GM23338 (cell line): ENCODE data around the gene CCDC69. TPM values are rescaled to one million over a fixed set of nuclear protein-coding genes. Genes with fewer than 3 reads are reported as not detected.

Source experiments
- ATAC-seq: fragments of 200-7000 bp; cut with Tn5 transposase; 3 replicates; pipeline ENCODE4 v1.9.1; 2020
- DNase-seq: peaks from one replicate; pipeline ENCODE4 v3.0.0-alpha.2; 2015; ENCODE audit warnings: low spot score
- H2AFZ ChIP-seq: fragments of 200-600 bp; sonication (generic); 2 replicates; pipeline ENCODE4 v1.8.0; 2016; ENCODE audit warnings: antibody characterized with exemption, mild to moderate bottlenecking, moderate library complexity
- H3F3A ChIP-seq: fragments of 200-600 bp; sonication (generic); replicated peaks from 2 replicates; pipeline ENCODE4 v1.8.0; 2017; ENCODE audit warnings: antibody characterized with exemption, mixed run types, low read depth
- H3K27ac ChIP-seq: fragments of 200-600 bp; sonication (generic); 2 replicates; pipeline ENCODE4 v1.6.1; 2016; ENCODE audit warnings: low read depth
- H3K27me3 ChIP-seq: fragments of 200-600 bp; sonication (generic); 2 replicates; pipeline ENCODE4 v1.8.0; 2016; ENCODE audit warnings: mild to moderate bottlenecking, mixed run types, moderate library complexity; ENCODE audit not compliant: insufficient read depth
- H3K36me3 ChIP-seq: fragments of 200-600 bp; sonication (generic); 2 replicates; pipeline ENCODE4 v1.8.0; 2016; ENCODE audit warnings: mild to moderate bottlenecking; ENCODE audit not compliant: insufficient read depth
- H3K4me1 ChIP-seq: fragments of 200-600 bp; sonication (generic); 2 replicates; pipeline ENCODE4 v1.8.0; 2016; ENCODE audit warnings: mild to moderate bottlenecking, moderate library complexity; ENCODE audit not compliant: insufficient read depth
- H3K4me2 ChIP-seq: fragments of 200-600 bp; sonication (generic); 2 replicates; pipeline ENCODE4 v1.7.1; 2017; ENCODE audit warnings: mixed run types
- H3K4me3 ChIP-seq: fragments of 200-600 bp; sonication (generic); 2 replicates; pipeline ENCODE4 v1.6.1; 2016; ENCODE audit warnings: mixed run types
- H3K79me2 ChIP-seq: fragments of 200-600 bp; sonication (generic); replicated peaks from 2 replicates; pipeline ENCODE4 v1.8.0; 2017; ENCODE audit warnings: mild to moderate bottlenecking; ENCODE audit not compliant: insufficient read depth
- H3K9me2 ChIP-seq: fragments of 200-600 bp; sonication (generic); 2 replicates; pipeline ENCODE4 v1.8.0; 2017; ENCODE audit not compliant: insufficient read depth
- H4K20me1 ChIP-seq: fragments of 200-600 bp; sonication (generic); replicated peaks from 2 replicates; pipeline ENCODE4 v1.8.0; 2017; ENCODE audit warnings: mild to moderate bottlenecking; ENCODE audit not compliant: insufficient read depth
- H3K27ac Mint-ChIP-seq: 2 replicates; pipeline ENCODE4 v1.8.0; 2020; ENCODE audit warnings: inconsistent platforms, mild to moderate bottlenecking, moderate library complexity, mixed read lengths
- H3K27me3 Mint-ChIP-seq: 3 replicates; pipeline ENCODE4 v1.8.0; 2022; ENCODE audit warnings: low read depth, mild to moderate bottlenecking, moderate library complexity, mixed read lengths, inconsistent platforms; ENCODE audit not compliant: insufficient read depth, poor library complexity
- H3K36me3 Mint-ChIP-seq: 3 replicates; pipeline ENCODE4 v1.8.0; 2021; ENCODE audit warnings: low read depth, mild to moderate bottlenecking, inconsistent platforms, moderate library complexity, mixed read lengths
- H3K4me1 Mint-ChIP-seq: 3 replicates; pipeline ENCODE4 v1.8.0; 2020; ENCODE audit warnings: mild to moderate bottlenecking, inconsistent platforms, mixed read lengths
- H3K4me3 Mint-ChIP-seq: 3 replicates; pipeline ENCODE4 v1.8.0; 2021; ENCODE audit warnings: moderate library complexity, mild to moderate bottlenecking, inconsistent platforms, mixed read lengths
- H3K9me3 Mint-ChIP-seq: 3 replicates; pipeline ENCODE4 v1.8.0; 2020; ENCODE audit warnings: moderate library complexity, mild to moderate bottlenecking, inconsistent platforms, mixed read lengths
- CREB1 ChIP-seq: fragments of 250-450 bp; sonication (Bioruptor Pico); IDR thresholded peaks from 2 replicates; pipeline ENCODE4 v1.5.0; 2020; ENCODE audit warnings: low read depth, mild to moderate bottlenecking, moderate library complexity
- CTCF ChIP-seq, 2 experiments: fragments of 200-600 bp in 1 of 2; sonication (generic) in 1 of 2; conservative IDR thresholded peaks; 2 replicates each; pipeline versions ENCODE4 v1.5.1 to v1.6.1; 2016 to 2017; ENCODE audit warnings: antibody characterized with exemption in 2 of 2, low read depth in 2 of 2, mild to moderate bottlenecking in 2 of 2, moderate library complexity in 1 of 2
- ETS1 ChIP-seq: IDR thresholded peaks from 2 replicates; pipeline ENCODE4 v1.6.1; 2016; ENCODE audit warnings: antibody characterized with exemption
- EZH2 ChIP-seq: fragments of 200-600 bp; sonication (generic); IDR thresholded peaks from one replicate; pipeline ENCODE4 v1.8.0; 2017; ENCODE audit warnings: antibody characterized with exemption, mild to moderate bottlenecking, low read depth; ENCODE audit not compliant: unreplicated experiment
- EZH2phosphoT487 ChIP-seq: fragments of 200-600 bp; sonication (generic); IDR thresholded peaks from one replicate; pipeline ENCODE4 v1.8.1; 2018; ENCODE audit warnings: antibody characterized with exemption; ENCODE audit not compliant: unreplicated experiment
- JUNB ChIP-seq: IDR thresholded peaks from one replicate; pipeline ENCODE4 v1.6.1; 2016; ENCODE audit warnings: antibody characterized with exemption; ENCODE audit not compliant: unreplicated experiment
- NANOG ChIP-seq: IDR thresholded peaks from 2 replicates; pipeline ENCODE4 v1.6.1; 2016; ENCODE audit warnings: antibody characterized with exemption, borderline replicate concordance
- POLR2AphosphoS5 ChIP-seq: IDR thresholded peaks from 2 replicates; pipeline ENCODE4 v1.6.1; 2016; ENCODE audit warnings: antibody characterized with exemption, low read depth
- REST ChIP-seq: IDR thresholded peaks from one replicate; pipeline ENCODE4 v1.6.1; 2018; ENCODE audit warnings: antibody characterized with exemption; ENCODE audit not compliant: unreplicated experiment
- STAT1 ChIP-seq: IDR thresholded peaks from one replicate; pipeline ENCODE4 v1.6.1; 2016; ENCODE audit warnings: antibody characterized with exemption; ENCODE audit not compliant: unreplicated experiment
- ZNF114 ChIP-seq: fragments of 250-450 bp; sonication (Bioruptor Pico); IDR thresholded peaks from 2 replicates; pipeline ENCODE4 v1.5.0; 2020; ENCODE audit warnings: mild to moderate bottlenecking, moderate library complexity
- ZNF331 ChIP-seq: fragments of 250-450 bp; sonication (Bioruptor Pico); IDR thresholded peaks from 2 replicates; pipeline ENCODE4 v1.5.0; 2020; ENCODE audit warnings: low read depth, mild to moderate bottlenecking, moderate library complexity
- ZNF462 ChIP-seq: fragments of 250-450 bp; sonication (Bioruptor Pico); IDR thresholded peaks from 2 replicates; pipeline ENCODE4 v1.5.0; 2020; ENCODE audit warnings: mild to moderate bottlenecking, moderate library complexity
- polyA plus RNA-seq: library from polyadenylated mRNA; unstranded; fragments of >200 nt; fragmentation: Nextera tagmentation; extraction: Ambion mirVana; gene quantifications from 2 replicates; pipeline ENCODE4 v1.2.1, GENCODE V29; 2016
- total RNA-seq: library from RNA; depleted of rRNA; stranded (reverse); fragments of >200 nt; shearing (Covaris generic); gene quantifications from 2 replicates; pipeline ENCODE4 v1.2.3, GENCODE V29; 2014

The CCDC69 gene
- total and polyA plus RNA-seq, 2 experiments from 2014 or later = 2.7 to 5.3 TPM

- Histone ChIP-seq H3K9me2 (no peaks in the 10 kb centered on the region), H3K36me3 (no peaks in the 10 kb centered on the region), H3K4me1 (no peaks in the 10 kb centered on the region), H4K20me1 (no peaks in the 10 kb centered on the region), H3F3A (no peaks in the 10 kb centered on the region), H2AFZ (no peak overlapping the region), H3K27me3 (no peaks in the 10 kb centered on the region), H3K4me3 (no peak overlapping the region), H3K27ac (no peak overlapping the region), H3K79me2 (no peaks in the 10 kb centered on the region), H3K4me2 (no peak overlapping the region)
- no peak overlapping the region for H3K4me3 Mint-ChIP-seq
- peaks cover 3% of the 10 kb centered on the region; the same call in 1 of the 3 replicates for H3K4me1 Mint-ChIP-seq
- H3K27me3 Mint-ChIP-seq = peaks cover under 1% of the 10 kb centered on the region
- no peaks in the 10 kb centered on the region for H3K36me3 Mint-ChIP-seq
- no peak for ATAC-seq
- H3K9me3 Mint-ChIP-seq = no peaks in the 10 kb centered on the region
- H3K27ac Mint-ChIP-seq = no peak overlapping the region
- TF ChIP-seq NANOG (no peak), REST (no peak), ETS1 (no peak), CREB1 (CRISPR knock-in tag) (no peak), POLR2AphosphoS5 (no peak), EZH2 (no peak), CTCF (conservative IDR thresholded peaks at IDR 0.05; ENCODE audit: low read depth in 2 of 2) (no peak), ZNF462 (CRISPR knock-in tag) (no peak), EZH2phosphoT487 (no peak), JUNB (no peak), ZNF114 (CRISPR knock-in tag) (no peak), ZNF331 (CRISPR knock-in tag) (no peak), STAT1 (no peak)
- no peak for DNase-seq
Observed at GRCh38 chr5:151204051-151204450, 19.8 kb downstream of the CCDC69 start.
